Neural cell (in vitro differentiated cells): ENCODE data around the gene RMRP.

Source experiments
- EZH2 ChIP-seq: fragments of 200-600, 300-800 bp; shearing (Covaris generic), sonication (generic); IDR thresholded peaks from 2 replicates; pipeline ENCODE4 v1.6.1; 2014; ENCODE audit warnings: antibody characterized with exemption, low read length, borderline replicate concordance, mild to moderate bottlenecking; ENCODE audit not compliant: insufficient read depth, poor library complexity, severe bottlenecking
- POLR2AphosphoS5 ChIP-seq: IDR thresholded peaks from 2 replicates; pipeline ENCODE4 v1.6.1; 2012
- SMC3 ChIP-seq: fragments of 450-650 bp; conservative IDR thresholded peaks from 2 replicates; pipeline ENCODE4 v1.6.1; 2014; ENCODE audit warnings: antibody characterized with exemption, mild to moderate bottlenecking, moderate library complexity; ENCODE audit not compliant: poor library complexity
- TAF1 ChIP-seq: IDR thresholded peaks from 2 replicates; pipeline ENCODE4 v1.6.1; 2012; ENCODE audit warnings: low read depth
- TF ChIP-seq, protein P1 (sequence below): fragments of 450-650 bp; IDR thresholded peaks from 2 replicates; pipeline ENCODE4 v1.5.1; 2014; ENCODE audit warnings: antibody characterized with exemption, mild to moderate bottlenecking, moderate library complexity; ENCODE audit not compliant: poor library complexity, severe bottlenecking

DNA sequence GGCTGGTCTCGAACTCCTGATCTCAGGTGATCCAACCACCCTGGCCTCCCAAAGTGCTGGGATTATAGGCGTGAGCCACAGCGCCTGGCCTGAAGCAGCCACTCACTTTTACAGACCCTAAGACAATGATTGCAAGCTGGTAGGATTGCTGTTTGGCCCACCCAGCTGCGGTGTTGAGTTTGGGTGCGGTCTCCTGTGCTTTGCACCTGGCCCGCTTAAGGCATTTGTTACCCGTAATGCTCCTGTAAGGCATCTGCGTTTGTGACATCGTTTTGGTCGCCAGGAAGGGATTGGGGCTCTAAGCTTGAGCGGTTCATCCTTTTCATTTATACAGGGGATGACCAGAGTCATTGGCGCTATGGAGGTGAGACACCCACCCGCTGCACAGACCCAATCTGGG lies 17.4 kb upstream of the RMRP start:
- TF ChIP-seq, protein P1, sequence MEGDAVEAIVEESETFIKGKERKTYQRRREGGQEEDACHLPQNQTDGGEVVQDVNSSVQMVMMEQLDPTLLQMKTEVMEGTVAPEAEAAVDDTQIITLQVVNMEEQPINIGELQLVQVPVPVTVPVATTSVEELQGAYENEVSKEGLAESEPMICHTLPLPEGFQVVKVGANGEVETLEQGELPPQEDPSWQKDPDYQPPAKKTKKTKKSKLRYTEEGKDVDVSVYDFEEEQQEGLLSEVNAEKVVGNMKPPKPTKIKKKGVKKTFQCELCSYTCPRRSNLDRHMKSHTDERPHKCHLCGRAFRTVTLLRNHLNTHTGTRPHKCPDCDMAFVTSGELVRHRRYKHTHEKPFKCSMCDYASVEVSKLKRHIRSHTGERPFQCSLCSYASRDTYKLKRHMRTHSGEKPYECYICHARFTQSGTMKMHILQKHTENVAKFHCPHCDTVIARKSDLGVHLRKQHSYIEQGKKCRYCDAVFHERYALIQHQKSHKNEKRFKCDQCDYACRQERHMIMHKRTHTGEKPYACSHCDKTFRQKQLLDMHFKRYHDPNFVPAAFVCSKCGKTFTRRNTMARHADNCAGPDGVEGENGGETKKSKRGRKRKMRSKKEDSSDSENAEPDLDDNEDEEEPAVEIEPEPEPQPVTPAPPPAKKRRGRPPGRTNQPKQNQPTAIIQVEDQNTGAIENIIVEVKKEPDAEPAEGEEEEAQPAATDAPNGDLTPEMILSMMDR: no peak
- TF ChIP-seq TAF1: no peak
- TF ChIP-seq EZH2: no peak
- TF ChIP-seq POLR2AphosphoS5: no peak
- TF ChIP-seq SMC3: no peak
